ENCODE measurements around the gene LATS2.

LATS2 gene

GRCh38 chr13:20981370-20982095 lies 79.9 kb downstream of the LATS2 start:
- TF ChIP-seq TOX (CRISPR knock-in tag; IDR thresholded peaks at IDR 0.05; ENCODE audit: borderline replicate concordance) (no peak), PATZ1 (CRISPR knock-in tag; IDR thresholded peaks at IDR 0.05; ENCODE audit: borderline replicate concordance) (no peak), BACH2 (CRISPR knock-in tag; IDR thresholded peaks at IDR 0.05; ENCODE audit: borderline replicate concordance) (no peak), GLIS3 (CRISPR knock-in tag; IDR thresholded peaks at IDR 0.05) (no peak), RARB (CRISPR knock-in tag; IDR thresholded peaks at IDR 0.05) (no peak), CSDC2 (CRISPR knock-in tag; IDR thresholded peaks at IDR 0.05) (no peak), ZNF8 (CRISPR knock-in tag; IDR thresholded peaks at IDR 0.05) (no peak), CREB5 (CRISPR knock-in tag; IDR thresholded peaks at IDR 0.05; ENCODE audit: low read depth) (no peak), TCF4 (CRISPR knock-in tag; IDR thresholded peaks at IDR 0.05; ENCODE audit: borderline replicate concordance) (no peak), PPARA (CRISPR knock-in tag; IDR thresholded peaks at IDR 0.05; ENCODE audit: borderline replicate concordance) (no peak), ARNTL (CRISPR knock-in tag; IDR thresholded peaks at IDR 0.05; ENCODE audit: borderline replicate concordance, low read depth) (no peak)
- ATAC-seq = no peak

GRCh38 chr13:20980899-20981298 lies 80.5 kb downstream of the LATS2 start:
- TF ChIP-seq PATZ1 (CRISPR knock-in tag; IDR thresholded peaks at IDR 0.05; ENCODE audit: borderline replicate concordance) (no peak), CSDC2 (CRISPR knock-in tag; IDR thresholded peaks at IDR 0.05) (no peak), OSR1 (CRISPR knock-in tag; IDR thresholded peaks at IDR 0.05) (no peak), TOX (CRISPR knock-in tag; IDR thresholded peaks at IDR 0.05; ENCODE audit: borderline replicate concordance) (no peak), ZNF8 (CRISPR knock-in tag; IDR thresholded peaks at IDR 0.05) (no peak), PPARA (CRISPR knock-in tag; IDR thresholded peaks at IDR 0.05; ENCODE audit: borderline replicate concordance) (no peak), ARNTL (CRISPR knock-in tag; IDR thresholded peaks at IDR 0.05; ENCODE audit: borderline replicate concordance, low read depth) (no peak), BACH2 (CRISPR knock-in tag; IDR thresholded peaks at IDR 0.05; ENCODE audit: borderline replicate concordance) (no peak), ZFP3 (CRISPR knock-in tag; IDR thresholded peaks at IDR 0.05) (no peak), TCF4 (CRISPR knock-in tag; IDR thresholded peaks at IDR 0.05; ENCODE audit: borderline replicate concordance) (no peak), TSHZ2 (CRISPR knock-in tag; IDR thresholded peaks at IDR 0.05) (no peak), ZFP30 (CRISPR knock-in tag; IDR thresholded peaks at IDR 0.05) (no peak), ZNF70 (CRISPR knock-in tag; IDR thresholded peaks at IDR 0.05) (no peak), ZC3H10 (CRISPR knock-in tag; IDR thresholded peaks at IDR 0.05) (no peak), ISL1 (CRISPR knock-in tag; IDR thresholded peaks at IDR 0.05) (no peak), CREB5 (CRISPR knock-in tag; IDR thresholded peaks at IDR 0.05; ENCODE audit: low read depth) (no peak), ESRRG (CRISPR knock-in tag; IDR thresholded peaks at IDR 0.05) (no peak), ZNF565 (CRISPR knock-in tag; conservative IDR thresholded peaks at IDR 0.05; ENCODE audit: low read depth) (no peak)
- ATAC-seq = no peak; the same call in 2 of the 3 replicates

All from SK-N-SH treated with all-trans-retinoic acid at 6 μM for 48 hours (cell line).